ENCODE results near the gene SPTB. TPM values are rescaled to one million over a fixed set of nuclear protein-coding genes. Genes with fewer than 3 reads are reported as not detected.

SPTB gene
- total RNA-seq, 1 experiment from 2014 or later, result 0.43 TPM

DNA sequence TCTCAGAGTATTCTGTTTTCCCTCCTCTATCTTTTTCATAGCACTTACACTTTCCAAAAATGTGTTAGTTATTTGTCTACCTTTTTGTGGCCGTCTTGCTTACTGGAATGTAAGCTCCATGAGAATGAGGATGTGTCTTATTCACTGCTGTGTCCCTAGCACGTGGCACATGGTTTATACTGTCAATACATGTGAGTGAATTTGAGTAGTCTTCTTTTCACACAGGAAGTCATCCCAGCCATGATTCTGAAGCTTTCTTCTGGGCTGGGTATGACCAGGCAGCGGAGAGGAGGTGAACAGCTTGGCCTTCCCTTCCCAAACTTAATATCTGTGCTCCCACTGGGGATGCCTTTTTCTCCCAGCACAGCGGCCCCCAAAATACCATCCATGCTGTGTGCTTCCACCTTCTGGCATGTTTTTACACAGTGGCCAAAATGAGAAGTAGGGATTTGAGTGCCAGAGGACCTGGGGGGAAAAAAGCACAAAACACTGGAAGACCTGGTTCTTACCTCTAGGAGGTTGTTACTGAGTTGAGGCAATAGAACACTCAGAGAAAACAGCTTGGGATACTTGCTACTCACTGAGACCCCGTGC lies 165.2 kb downstream of the SPTB start:
- POLR2A ChIA-PET (ENCODE audit: low non-redundant PET), result no interaction called here
- no peaks in the 10 kb centered on the region for H3K36me3 ChIP-seq (ENCODE audit: insufficient read depth, low read length, poor library complexity, severe bottlenecking)
- H3K9me3 ChIP-seq (ENCODE audit: low read depth, low read length, poor library complexity, severe bottlenecking), result peaks cover 18% of the 10 kb centered on the region
- H3K27me3 ChIP-seq (replicated peaks; ENCODE audit: insufficient read depth, low read depth, low read length, poor library complexity), result no peaks in the 10 kb centered on the region
- no peak overlapping the region for H3K27ac ChIP-seq (ENCODE audit: low read depth, low read length, poor library complexity, severe bottlenecking)
- H3K4me3 ChIP-seq (ENCODE audit: low read depth, low read length, poor library complexity, severe bottlenecking), result no peak overlapping the region
- intact Hi-C loops (cut with micrococcal nuclease; ENCODE audit: unreplicated experiment), result no loop called here
- H3K4me1 ChIP-seq (ENCODE audit: insufficient read depth, low read length, poor library complexity, severe bottlenecking), result peaks cover 17% of the 10 kb centered on the region
- CTCF ChIA-PET, result no interaction called here
- BruUV-seq (replicated peaks), result no TSS peak
- no peak for DNase-seq (ENCODE audit: low spot score)
- TF ChIP-seq EZH2 (IDR thresholded peaks at IDR 0.05; ENCODE audit: borderline replicate concordance, low read depth, low read length, poor library complexity, severe bottlenecking), result no peak
- TF ChIP-seq, protein P1, sequence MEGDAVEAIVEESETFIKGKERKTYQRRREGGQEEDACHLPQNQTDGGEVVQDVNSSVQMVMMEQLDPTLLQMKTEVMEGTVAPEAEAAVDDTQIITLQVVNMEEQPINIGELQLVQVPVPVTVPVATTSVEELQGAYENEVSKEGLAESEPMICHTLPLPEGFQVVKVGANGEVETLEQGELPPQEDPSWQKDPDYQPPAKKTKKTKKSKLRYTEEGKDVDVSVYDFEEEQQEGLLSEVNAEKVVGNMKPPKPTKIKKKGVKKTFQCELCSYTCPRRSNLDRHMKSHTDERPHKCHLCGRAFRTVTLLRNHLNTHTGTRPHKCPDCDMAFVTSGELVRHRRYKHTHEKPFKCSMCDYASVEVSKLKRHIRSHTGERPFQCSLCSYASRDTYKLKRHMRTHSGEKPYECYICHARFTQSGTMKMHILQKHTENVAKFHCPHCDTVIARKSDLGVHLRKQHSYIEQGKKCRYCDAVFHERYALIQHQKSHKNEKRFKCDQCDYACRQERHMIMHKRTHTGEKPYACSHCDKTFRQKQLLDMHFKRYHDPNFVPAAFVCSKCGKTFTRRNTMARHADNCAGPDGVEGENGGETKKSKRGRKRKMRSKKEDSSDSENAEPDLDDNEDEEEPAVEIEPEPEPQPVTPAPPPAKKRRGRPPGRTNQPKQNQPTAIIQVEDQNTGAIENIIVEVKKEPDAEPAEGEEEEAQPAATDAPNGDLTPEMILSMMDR (conservative IDR thresholded peaks at IDR 0.05; ENCODE audit: low read depth, low read length), result no peak

DNA sequence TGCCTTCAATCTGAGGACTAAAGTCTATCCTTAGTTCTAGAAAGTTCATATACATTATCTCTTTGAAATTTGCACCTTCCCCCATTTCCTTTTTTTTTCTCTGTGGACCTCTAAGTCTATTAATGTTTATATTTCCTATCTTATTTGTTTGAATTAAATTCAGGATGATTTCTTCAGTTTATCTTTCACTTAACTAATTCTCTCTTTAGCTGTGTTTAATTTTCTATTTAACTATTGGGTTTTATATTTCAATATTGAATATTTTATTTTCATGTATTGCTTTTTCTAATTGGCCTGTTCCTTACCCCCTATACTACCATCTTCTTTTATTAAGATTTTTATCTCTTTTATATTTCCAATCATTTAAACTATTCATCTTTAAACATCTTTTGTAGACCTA lies 166.0 kb downstream of the SPTB start:
- Histone ChIP-seq H3K9me3 (ENCODE audit: low read depth, low read length, poor library complexity, severe bottlenecking) (peaks cover 18% of the 10 kb centered on the region), H3K27ac (ENCODE audit: low read depth, low read length, poor library complexity, severe bottlenecking) (no peak overlapping the region), H3K27me3 (replicated peaks; ENCODE audit: insufficient read depth, low read depth, low read length, poor library complexity) (no peaks in the 10 kb centered on the region), H3K4me1 (ENCODE audit: insufficient read depth, low read length, poor library complexity, severe bottlenecking) (peaks cover 17% of the 10 kb centered on the region), H3K36me3 (ENCODE audit: insufficient read depth, low read length, poor library complexity, severe bottlenecking) (no peaks in the 10 kb centered on the region), H3K4me3 (ENCODE audit: low read depth, low read length, poor library complexity, severe bottlenecking) (no peak overlapping the region)
- no peak for TF ChIP-seq EZH2 (IDR thresholded peaks at IDR 0.05; ENCODE audit: borderline replicate concordance, low read depth, low read length, poor library complexity, severe bottlenecking)
- TF ChIP-seq, protein P1 (conservative IDR thresholded peaks at IDR 0.05; ENCODE audit: low read depth, low read length), result no peak
- POLR2A ChIA-PET (ENCODE audit: low non-redundant PET), result no interaction called here
- DNase-seq (ENCODE audit: low spot score), result no peak
- no TSS peak for BruUV-seq (replicated peaks)
- intact Hi-C loops (cut with micrococcal nuclease; ENCODE audit: unreplicated experiment), result no loop called here
- CTCF ChIA-PET, result no interaction called here

DNA sequence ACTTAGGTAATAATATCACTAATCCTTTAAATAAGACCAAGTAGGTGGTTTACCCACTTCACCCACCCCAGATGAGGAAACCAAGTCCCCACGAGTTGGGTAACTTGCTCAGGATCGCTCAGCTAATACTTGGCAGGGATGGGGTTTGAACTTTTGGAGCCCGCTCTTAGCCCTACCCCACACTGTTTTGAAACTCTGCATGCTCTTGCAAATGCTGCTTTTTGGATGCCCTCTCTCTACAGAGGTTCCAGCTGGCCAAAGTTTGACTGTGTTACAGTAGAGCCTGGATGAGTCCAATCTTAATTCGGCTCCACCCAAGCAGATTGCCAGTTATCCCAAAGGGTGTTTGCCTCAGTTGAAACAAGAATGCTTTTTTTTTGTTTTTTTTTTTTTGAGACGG lies 168.7 kb downstream of the SPTB start:
- no peak overlapping the region for H3K4me3 ChIP-seq (ENCODE audit: low read depth, low read length, poor library complexity, severe bottlenecking)
- TF ChIP-seq, protein P1 (conservative IDR thresholded peaks at IDR 0.05; ENCODE audit: low read depth, low read length), result no peak
- TF ChIP-seq EZH2 (IDR thresholded peaks at IDR 0.05; ENCODE audit: borderline replicate concordance, low read depth, low read length, poor library complexity, severe bottlenecking), result no peak
- no peak overlapping the region for H3K27ac ChIP-seq (ENCODE audit: low read depth, low read length, poor library complexity, severe bottlenecking)
- intact Hi-C loops (cut with micrococcal nuclease; ENCODE audit: unreplicated experiment), result no loop called here
- no peak for DNase-seq (ENCODE audit: low spot score)
- H3K4me1 ChIP-seq (ENCODE audit: insufficient read depth, low read length, poor library complexity, severe bottlenecking), result peaks cover 6% of the 10 kb centered on the region
- no peaks in the 10 kb centered on the region for H3K27me3 ChIP-seq (replicated peaks; ENCODE audit: insufficient read depth, low read depth, low read length, poor library complexity)
- BruUV-seq (replicated peaks), result no TSS peak
- ChIA-PET CTCF (no interaction called here), POLR2A (ENCODE audit: low non-redundant PET) (no interaction called here)
- no peaks in the 10 kb centered on the region for H3K36me3 ChIP-seq (ENCODE audit: insufficient read depth, low read length, poor library complexity, severe bottlenecking)
- H3K9me3 ChIP-seq (ENCODE audit: low read depth, low read length, poor library complexity, severe bottlenecking), result peaks cover 18% of the 10 kb centered on the region
